TTC549 (cell line): ENCODE results near the gene RASA3.
"Not testable (repeated sequence)": the region's sequence is repeated elsewhere in the genome, so short reads cannot be mapped to it uniquely, and the experiment has no call there.

ENCODE experiments used
- FAIRE-seq: peaks from 2 replicates; lab custom pipeline; 2012; peaks lifted over from hg19 to GRCh38; lab: Jason Lieb, UNC

Gene RASA3

GRCh38 chr13:114032126-114032799, 100.2 kb downstream of the RASA3 start:
- FAIRE-seq, result no peak

GRCh38 chr13:114031631-114032030, 100.8 kb downstream of the RASA3 start:
- FAIRE-seq, result no peak

- no peak for FAIRE-seq
Measured at GRCh38 chr13:114030666-114031610, 101.5 kb downstream of the RASA3 start.

GRCh38 chr13:114029866-114030625, 102.4 kb downstream of the RASA3 start:
- FAIRE-seq, result no peak

GRCh38 chr13:114027826-114028225, 104.6 kb downstream of the RASA3 start:
- FAIRE-seq, result no peak

GRCh38 chr13:114027046-114027715, 105.2 kb downstream of the RASA3 start:
- FAIRE-seq, result no peak

- no peak for FAIRE-seq
Measured at GRCh38 chr13:114026481-114026880, 105.9 kb downstream of the RASA3 start.

- FAIRE-seq, result no peak
Measured at GRCh38 chr13:114025714-114026431, 106.5 kb downstream of the RASA3 start.

- no peak for FAIRE-seq
Measured at GRCh38 chr13:114025405-114025713, 107.1 kb downstream of the RASA3 start.

- FAIRE-seq, result no peak
Measured at GRCh38 chr13:114024603-114025404, 107.6 kb downstream of the RASA3 start.

- FAIRE-seq, result no peak
Measured at GRCh38 chr13:114023716-114024602, 108.5 kb downstream of the RASA3 start.

- FAIRE-seq, result no peak
Measured at GRCh38 chr13:114022876-114023275, 109.5 kb downstream of the RASA3 start.

- no peak for FAIRE-seq
Measured at GRCh38 chr13:114022309-114022669, 110.1 kb downstream of the RASA3 start.

GRCh38 chr13:114021464-114022308, 110.7 kb downstream of the RASA3 start:
- FAIRE-seq, result no peak

- FAIRE-seq, result no peak
Measured at GRCh38 chr13:114020750-114021463, 111.5 kb downstream of the RASA3 start.

GRCh38 chr13:114020134-114020533, 112.3 kb downstream of the RASA3 start:
- FAIRE-seq, result not testable (repeated sequence)

- FAIRE-seq, result no peak
Measured at GRCh38 chr13:114019367-114019766, 113.1 kb downstream of the RASA3 start.

- FAIRE-seq, result no peak
Measured at GRCh38 chr13:114018461-114019055, 113.9 kb downstream of the RASA3 start.
